Esophagus squamous epithelium (tissue), 4 donors: Measurements from ENCODE around the gene GSK3B.

Experiments used
- POLR2A ChIP-seq, 4 donors: fragments of 450-650 bp; IDR thresholded peaks; one replicate each; pipeline ENCODE4 v1.6.1; 2017; ENCODE audit warnings: antibody characterized with exemption in 4 of 4, mild to moderate bottlenecking in 4 of 4, moderate library complexity in 3 of 4
- TF ChIP-seq, protein P1 (sequence below), 6 experiments: fragments of 450-650 bp in 4 of 6; fragments of 200-600 bp in 2 of 6; sonication (generic) in 2 of 6; IDR thresholded peaks; one replicate each; pipeline ENCODE4 v1.5.1; 2016 to 2019; ENCODE audit warnings: antibody characterized with exemption in 6 of 6, mild to moderate bottlenecking in 4 of 6, moderate library complexity in 4 of 6

DNA sequence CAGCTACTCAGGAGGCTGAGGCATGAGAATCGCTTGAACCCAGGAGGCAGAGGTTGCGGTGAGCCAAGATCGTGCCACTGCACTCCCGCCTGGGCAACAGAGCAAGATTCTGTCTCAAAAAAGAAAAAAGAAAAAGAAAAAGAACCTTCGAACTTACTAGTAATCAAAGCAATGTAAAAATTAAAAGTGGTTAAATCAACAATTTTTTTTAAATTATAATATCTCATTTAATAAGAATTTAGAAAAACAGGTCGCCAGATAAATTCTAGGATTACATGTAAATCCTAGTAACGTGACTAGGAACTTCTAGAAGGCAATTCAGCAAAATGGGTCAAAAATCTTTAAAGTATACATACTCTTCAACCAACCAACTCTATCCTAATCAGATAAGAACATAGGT, 37.2 kb downstream of the GSK3B start:
- TF ChIP-seq, protein P1, sequence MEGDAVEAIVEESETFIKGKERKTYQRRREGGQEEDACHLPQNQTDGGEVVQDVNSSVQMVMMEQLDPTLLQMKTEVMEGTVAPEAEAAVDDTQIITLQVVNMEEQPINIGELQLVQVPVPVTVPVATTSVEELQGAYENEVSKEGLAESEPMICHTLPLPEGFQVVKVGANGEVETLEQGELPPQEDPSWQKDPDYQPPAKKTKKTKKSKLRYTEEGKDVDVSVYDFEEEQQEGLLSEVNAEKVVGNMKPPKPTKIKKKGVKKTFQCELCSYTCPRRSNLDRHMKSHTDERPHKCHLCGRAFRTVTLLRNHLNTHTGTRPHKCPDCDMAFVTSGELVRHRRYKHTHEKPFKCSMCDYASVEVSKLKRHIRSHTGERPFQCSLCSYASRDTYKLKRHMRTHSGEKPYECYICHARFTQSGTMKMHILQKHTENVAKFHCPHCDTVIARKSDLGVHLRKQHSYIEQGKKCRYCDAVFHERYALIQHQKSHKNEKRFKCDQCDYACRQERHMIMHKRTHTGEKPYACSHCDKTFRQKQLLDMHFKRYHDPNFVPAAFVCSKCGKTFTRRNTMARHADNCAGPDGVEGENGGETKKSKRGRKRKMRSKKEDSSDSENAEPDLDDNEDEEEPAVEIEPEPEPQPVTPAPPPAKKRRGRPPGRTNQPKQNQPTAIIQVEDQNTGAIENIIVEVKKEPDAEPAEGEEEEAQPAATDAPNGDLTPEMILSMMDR (IDR thresholded peaks at IDR 0.05) = no peak
- TF ChIP-seq POLR2A (IDR thresholded peaks at IDR 0.05) = no peak
